Type B pancreatic cell (in vitro differentiated cells): ENCODE measurements around the gene PIK3R6. TPM values are rescaled to one million over a fixed set of nuclear protein-coding genes. Genes with fewer than 3 reads are reported as not detected.
A peak's percentile ranks its signal among the peaks of the same experiment; 100 is the strongest.

ENCODE experiments used
- DNase-seq: peaks from one replicate; pipeline ENCODE4 v3.0.0; 2021; ENCODE audit warnings: mixed read lengths; ENCODE audit not compliant: unreplicated experiment; ENCODE audit errors: extremely low spot score
- H3K27ac Mint-ChIP-seq: 2 replicates; pipeline ENCODE4 v1.8.0; 2021; ENCODE audit warnings: mild to moderate bottlenecking, mixed read lengths
- H3K27me3 Mint-ChIP-seq: 2 replicates; pipeline ENCODE4 v1.8.0; 2021; ENCODE audit warnings: mixed read lengths
- H3K36me3 Mint-ChIP-seq: 2 replicates; pipeline ENCODE4 v1.8.0; 2021; ENCODE audit warnings: mixed read lengths
- H3K4me1 Mint-ChIP-seq: one replicate; pipeline ENCODE4 v1.8.0; 2021; ENCODE audit warnings: mixed read lengths; ENCODE audit not compliant: unreplicated experiment
- H3K4me3 Mint-ChIP-seq: 2 replicates; pipeline ENCODE4 v1.8.0; 2021; ENCODE audit warnings: mild to moderate bottlenecking, mixed read lengths
- H3K9me3 Mint-ChIP-seq: 2 replicates; pipeline ENCODE4 v1.8.0; 2021; ENCODE audit warnings: mixed read lengths
- total RNA-seq: library from RNA; stranded (reverse); gene quantifications from 2 replicates; pipeline ENCODE4 v1.2.1, GENCODE V29; 2021; ENCODE audit warnings: low replicate concordance
- TF ChIP-seq, protein P1 (sequence below): fragments of 200-600 bp; sonication (generic); conservative IDR thresholded peaks from 2 replicates; pipeline ENCODE4 v1.5.0; 2021; ENCODE audit warnings: antibody characterized with exemption, mild to moderate bottlenecking

PIK3R6 gene
- total RNA-seq, 1 donor from 2014 or later = not detected

GRCh38 chr17:8835106-8835505 lies 32.4 kb downstream of the PIK3R6 start:
- Mint-ChIP-seq H3K4me3 (no peak overlapping the region), H3K4me1 (peaks cover 6% of the 10 kb centered on the region), H3K27me3 (peaks cover 15% of the 10 kb centered on the region), H3K36me3 (no peaks in the 10 kb centered on the region), H3K9me3 (no peaks in the 10 kb centered on the region), H3K27ac (no peak overlapping the region)
- peak; percentile 58 for DNase-seq
- TF ChIP-seq, protein P1, sequence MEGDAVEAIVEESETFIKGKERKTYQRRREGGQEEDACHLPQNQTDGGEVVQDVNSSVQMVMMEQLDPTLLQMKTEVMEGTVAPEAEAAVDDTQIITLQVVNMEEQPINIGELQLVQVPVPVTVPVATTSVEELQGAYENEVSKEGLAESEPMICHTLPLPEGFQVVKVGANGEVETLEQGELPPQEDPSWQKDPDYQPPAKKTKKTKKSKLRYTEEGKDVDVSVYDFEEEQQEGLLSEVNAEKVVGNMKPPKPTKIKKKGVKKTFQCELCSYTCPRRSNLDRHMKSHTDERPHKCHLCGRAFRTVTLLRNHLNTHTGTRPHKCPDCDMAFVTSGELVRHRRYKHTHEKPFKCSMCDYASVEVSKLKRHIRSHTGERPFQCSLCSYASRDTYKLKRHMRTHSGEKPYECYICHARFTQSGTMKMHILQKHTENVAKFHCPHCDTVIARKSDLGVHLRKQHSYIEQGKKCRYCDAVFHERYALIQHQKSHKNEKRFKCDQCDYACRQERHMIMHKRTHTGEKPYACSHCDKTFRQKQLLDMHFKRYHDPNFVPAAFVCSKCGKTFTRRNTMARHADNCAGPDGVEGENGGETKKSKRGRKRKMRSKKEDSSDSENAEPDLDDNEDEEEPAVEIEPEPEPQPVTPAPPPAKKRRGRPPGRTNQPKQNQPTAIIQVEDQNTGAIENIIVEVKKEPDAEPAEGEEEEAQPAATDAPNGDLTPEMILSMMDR = no peak

GRCh38 chr17:8832711-8833352 lies 34.6 kb downstream of the PIK3R6 start:
- H3K9me3 Mint-ChIP-seq = no peaks in the 10 kb centered on the region
- H3K36me3 Mint-ChIP-seq = no peaks in the 10 kb centered on the region
- H3K27ac Mint-ChIP-seq = no peak overlapping the region
- H3K27me3 Mint-ChIP-seq = peaks cover 11% of the 10 kb centered on the region
- peak; percentile 67 for DNase-seq
- TF ChIP-seq, protein P1 = peak; percentile 72
- H3K4me1 Mint-ChIP-seq = peaks cover 6% of the 10 kb centered on the region
- no peak overlapping the region for H3K4me3 Mint-ChIP-seq

- H3K9me3 Mint-ChIP-seq = no peaks in the 10 kb centered on the region
- H3K27ac Mint-ChIP-seq = no peak overlapping the region
- no peaks in the 10 kb centered on the region for H3K36me3 Mint-ChIP-seq
- H3K4me3 Mint-ChIP-seq = no peak overlapping the region
- peaks cover 5% of the 10 kb centered on the region for H3K27me3 Mint-ChIP-seq
- DNase-seq = peak; percentile 34
- peaks cover 5% of the 10 kb centered on the region for H3K4me1 Mint-ChIP-seq
- TF ChIP-seq, protein P1 = no peak
Observed at GRCh38 chr17:8831234-8831849, 36.1 kb downstream of the PIK3R6 start.

DNA sequence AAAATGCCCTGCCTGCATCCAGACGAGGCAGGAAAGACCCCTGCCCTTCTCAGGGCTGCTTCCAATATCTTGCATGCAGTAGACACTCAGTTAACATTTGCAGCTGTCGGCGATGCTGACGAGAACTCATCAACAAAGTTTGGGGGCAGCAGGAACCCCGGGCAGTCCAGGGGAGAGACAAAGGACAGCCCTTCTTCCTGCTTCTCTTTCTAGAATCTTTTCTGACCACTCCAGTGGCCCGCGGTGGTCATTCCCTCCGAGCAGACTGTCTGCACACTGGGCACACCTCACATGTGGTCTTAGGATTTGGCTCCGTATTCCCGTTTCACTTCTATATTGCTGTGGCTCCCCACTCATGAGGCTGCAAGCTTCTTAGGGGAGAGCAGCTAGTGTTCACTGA lies 37.3 kb downstream of the PIK3R6 start:
- Mint-ChIP-seq H3K27me3 (no peaks in the 10 kb centered on the region), H3K27ac (no peak overlapping the region), H3K4me3 (no peak overlapping the region), H3K9me3 (no peaks in the 10 kb centered on the region), H3K36me3 (no peaks in the 10 kb centered on the region), H3K4me1 (peaks cover 5% of the 10 kb centered on the region)
- TF ChIP-seq, protein P1 = no peak
- peak; percentile 43 for DNase-seq

DNA sequence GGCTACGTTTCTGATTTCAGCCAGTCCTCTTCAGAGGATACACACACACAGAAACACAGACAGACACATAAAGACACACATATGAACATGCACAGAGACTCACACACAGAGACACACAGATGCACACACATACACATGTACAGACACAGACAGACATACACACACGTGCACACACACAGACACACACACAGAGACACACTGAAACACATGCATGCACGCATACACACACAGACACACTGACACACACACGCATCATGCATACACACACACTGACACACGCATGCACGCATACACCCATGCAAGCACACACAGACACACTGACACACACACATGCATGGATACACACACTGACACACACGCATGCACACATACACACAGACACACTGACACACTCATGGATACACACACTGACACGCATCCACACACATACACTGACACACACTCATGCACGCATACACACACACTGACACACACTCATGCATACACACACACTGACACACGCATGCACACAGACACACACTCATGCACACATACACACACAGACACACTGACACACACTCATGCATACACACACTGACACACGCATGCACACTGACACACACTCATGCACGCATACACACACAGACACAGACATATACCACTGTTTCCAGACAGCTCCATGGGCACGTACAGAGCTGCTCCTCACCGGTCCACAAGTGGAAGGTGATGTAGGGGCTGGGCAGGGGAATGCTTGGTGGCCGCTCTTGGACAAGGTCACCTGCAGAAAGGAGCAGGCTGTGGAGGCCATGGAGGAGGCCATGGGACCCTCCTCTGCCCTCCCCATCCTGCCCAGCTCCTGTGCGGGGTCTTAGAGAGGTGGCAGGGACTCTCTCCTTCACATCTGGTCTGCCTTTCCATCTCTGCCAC lies 38.2 kb downstream of the PIK3R6 start:
- Mint-ChIP-seq H3K36me3 (no peaks in the 10 kb centered on the region), H3K27me3 (no peaks in the 10 kb centered on the region), H3K27ac (no peak overlapping the region), H3K9me3 (no peaks in the 10 kb centered on the region), H3K4me1 (peaks cover 5% of the 10 kb centered on the region), H3K4me3 (no peak overlapping the region)
- TF ChIP-seq, protein P1 = no peak
- DNase-seq = peak; percentile 37
